ENCODE measurements around the gene GALNT4. TPM values are rescaled to one million over a fixed set of nuclear protein-coding genes. Genes with fewer than 3 reads are reported as not detected.

Gene GALNT4
- total and polyA plus RNA-seq, 9 of the 15 experiments (the other 6 are each of a cell fraction or from before 2014, with no cell fraction given), result 1.2 to 4.6 (median 3.4) TPM

- TF ChIP-seq, protein P1, sequence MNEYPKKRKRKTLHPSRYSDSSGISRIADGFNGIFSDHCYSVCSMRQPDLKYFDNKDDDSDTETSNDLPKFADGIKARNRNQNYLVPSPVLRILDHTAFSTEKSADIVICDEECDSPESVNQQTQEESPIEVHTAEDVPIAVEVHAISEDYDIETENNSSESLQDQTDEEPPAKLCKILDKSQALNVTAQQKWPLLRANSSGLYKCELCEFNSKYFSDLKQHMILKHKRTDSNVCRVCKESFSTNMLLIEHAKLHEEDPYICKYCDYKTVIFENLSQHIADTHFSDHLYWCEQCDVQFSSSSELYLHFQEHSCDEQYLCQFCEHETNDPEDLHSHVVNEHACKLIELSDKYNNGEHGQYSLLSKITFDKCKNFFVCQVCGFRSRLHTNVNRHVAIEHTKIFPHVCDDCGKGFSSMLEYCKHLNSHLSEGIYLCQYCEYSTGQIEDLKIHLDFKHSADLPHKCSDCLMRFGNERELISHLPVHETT (CRISPR knock-in tag; conservative IDR thresholded peaks at IDR 0.05 in 1 of 2, IDR thresholded peaks at IDR 0.05 in 1 of 2), result 0 out of 4 replicates have a peak, but pooled peaks of 1 of the 2 experiments have one; percentile 38
- no peak for TF ChIP-seq BRCA1 (IDR thresholded peaks at IDR 0.05)
- no peak for TF ChIP-seq BRCA1 (CRISPR knock-in tag; IDR thresholded peaks at IDR 0.05)
- TF ChIP-seq ID3 (CRISPR knock-in tag; IDR thresholded peaks at IDR 0.05), result no peak
- TF ChIP-seq ID3 (tag; IDR thresholded peaks at IDR 0.05), result peak; percentile 34; the same call in 1 of the 2 replicates
- peak; percentile 95 for TF ChIP-seq LEF1 (IDR thresholded peaks at IDR 0.05)
- TF ChIP-seq RUNX1 (IDR thresholded peaks at IDR 0.05; ENCODE audit: low read depth), result no peak
- no peak for TF ChIP-seq YBX1 (IDR thresholded peaks at IDR 0.05)
- peak; percentile 95 for TF ChIP-seq SOX6 (IDR thresholded peaks at IDR 0.05)
- TF ChIP-seq RNF2 (IDR thresholded peaks at IDR 0.05), result peak; percentile 85
- peak; percentile 92 for TF ChIP-seq NCOR1 (IDR thresholded peaks at IDR 0.05)
- TF ChIP-seq ZNF175 (CRISPR knock-in tag; IDR thresholded peaks at IDR 0.05; ENCODE audit: low read depth), result peak; percentile 55; the same call in 1 of the 2 replicates
- no peak for TF ChIP-seq PYGO2 (tag; IDR thresholded peaks at IDR 0.05)
- no peak for TF ChIP-seq SIN3B (IDR thresholded peaks at IDR 0.05; ENCODE audit: low read depth)
- TF ChIP-seq, protein P2, sequence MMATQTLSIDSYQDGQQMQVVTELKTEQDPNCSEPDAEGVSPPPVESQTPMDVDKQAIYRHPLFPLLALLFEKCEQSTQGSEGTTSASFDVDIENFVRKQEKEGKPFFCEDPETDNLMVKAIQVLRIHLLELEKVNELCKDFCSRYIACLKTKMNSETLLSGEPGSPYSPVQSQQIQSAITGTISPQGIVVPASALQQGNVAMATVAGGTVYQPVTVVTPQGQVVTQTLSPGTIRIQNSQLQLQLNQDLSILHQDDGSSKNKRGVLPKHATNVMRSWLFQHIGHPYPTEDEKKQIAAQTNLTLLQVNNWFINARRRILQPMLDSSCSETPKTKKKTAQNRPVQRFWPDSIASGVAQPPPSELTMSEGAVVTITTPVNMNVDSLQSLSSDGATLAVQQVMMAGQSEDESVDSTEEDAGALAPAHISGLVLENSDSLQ (IDR thresholded peaks at IDR 0.05), result peak; percentile 70
- no peak for TF ChIP-seq SREBF2 (CRISPR knock-in tag; IDR thresholded peaks at IDR 0.05)
- TF ChIP-seq NCOA1 (IDR thresholded peaks at IDR 0.05; ENCODE audit: low read depth), result peak; percentile 76
- TF ChIP-seq NEUROD1 (IDR thresholded peaks at IDR 0.05; ENCODE audit: borderline replicate concordance, low read depth, low read length, partially characterized antibody), result peak; percentile 74
- 0 out of 2 replicates have a peak, but pooled peaks have one; percentile 8 for TF ChIP-seq MITF (IDR thresholded peaks at IDR 0.05)
- no peak for TF ChIP-seq DNMT1 (IDR thresholded peaks at IDR 0.05)
- no peak for TF ChIP-seq MAX (CRISPR knock-in tag; IDR thresholded peaks at IDR 0.05)
- TF ChIP-seq BRF1 (IDR thresholded peaks at IDR 0.05; ENCODE audit: borderline replicate concordance, extremely low read depth, insufficient read length), result no peak
- TF ChIP-seq BHLHE40 (IDR thresholded peaks at IDR 0.05; ENCODE audit: low read length), result peak; percentile 48; the same call in 1 of the 2 replicates
- no peak for TF ChIP-seq ZKSCAN1 (IDR thresholded peaks at IDR 0.05; ENCODE audit: low read depth, low read length)
- TF ChIP-seq ETV1 (tag; conservative IDR thresholded peaks at IDR 0.05; ENCODE audit: low read depth), result 0 out of 2 replicates have a peak, but pooled peaks have one; percentile 33
- no peak for TF ChIP-seq STAT5B (CRISPR knock-in tag; IDR thresholded peaks at IDR 0.05)
Observed at GRCh38 chr12:89540586-89540985, 16.0 kb upstream of the GALNT4 start (continued).
